ENCODE measurements around the gene OBSCN. TPM values are rescaled to one million over a fixed set of nuclear protein-coding genes. Genes with fewer than 3 reads are reported as not detected.

OBSCN gene
- total and polyA plus RNA-seq, 2 donors (not counting 3 experiments of a cell fraction or from before 2014, with no cell fraction given) = 1.5 to 2.9 TPM

- TF ChIP-seq FOS (IDR thresholded peaks at IDR 0.05; ENCODE audit: borderline replicate concordance, insufficient read depth, low read length) (no peak), POLR2AphosphoS5 (IDR thresholded peaks at IDR 0.05; ENCODE audit: insufficient read depth, low read depth, low read length) (no peak), JUN (IDR thresholded peaks at IDR 0.05; ENCODE audit: borderline replicate concordance, insufficient read depth, insufficient read length, low read depth) (no peak), GATA2 (IDR thresholded peaks at IDR 0.05; ENCODE audit: insufficient read depth, insufficient read length, low read depth, low read length) (no peak), EZH2 (IDR thresholded peaks at IDR 0.05; ENCODE audit: borderline replicate concordance, low read depth, low read length, severe bottlenecking) (no peak), POLR2A (IDR thresholded peaks at IDR 0.05; ENCODE audit: low read depth, low read length) (no peak), MAX (IDR thresholded peaks at IDR 0.05; ENCODE audit: insufficient read depth, insufficient read length) (no peak), CTCF (IDR thresholded peaks at IDR 0.05; ENCODE audit: extremely low read depth in 1 of 2, insufficient read depth in 1 of 2, low read depth in 1 of 2, low read length in 2 of 2) (no peak), MYC (IDR thresholded peaks at IDR 0.05; ENCODE audit: low read depth, low read length) (no peak)
- intact Hi-C loops (cut with micrococcal nuclease) (no loop called here), dilution Hi-C loops (cut with MboI; ENCODE audit: extremely low pct_ligation_motif_present, low sequenced_read_pairs) (no loop called here)
- FAIRE-seq (no peak), DNase-seq (ENCODE audit: low read depth, low spot score) (no peak)
- Histone ChIP-seq H3K27me3 (ENCODE audit: control insufficient read depth in 2 of 2, insufficient read depth in 2 of 2, low read length in 2 of 2) (no peaks in the 10 kb centered on the region), H3K36me3 (ENCODE audit: control insufficient read depth in 2 of 2, extremely low read depth in 1 of 2, insufficient read depth in 2 of 2, low read length in 2 of 2) (peaks cover 2 to 21% of the 10 kb centered on the region in 2 experiments), H3K9me1 (replicated peaks; ENCODE audit: control insufficient read depth, extremely low read depth, insufficient read depth, low read length) (no peaks in the 10 kb centered on the region), H3K27ac (ENCODE audit: insufficient read depth, low read depth, low read length) (no peak overlapping the region), H3K9ac (replicated peaks; ENCODE audit: extremely low read depth, insufficient read depth, low read length) (no peak overlapping the region), H2AFZ (ENCODE audit: low read depth, low read length) (no peak overlapping the region), H4K20me1 (replicated peaks; ENCODE audit: control insufficient read depth, extremely low read depth, insufficient read depth, low read length) (no peaks in the 10 kb centered on the region), H3K79me2 (ENCODE audit: control insufficient read depth, insufficient read depth, low read length) (no peaks in the 10 kb centered on the region), H3K4me1 (ENCODE audit: control insufficient read depth, extremely low read depth, insufficient read depth, low read length) (peaks cover 5% of the 10 kb centered on the region), H3K4me2 (ENCODE audit: insufficient read depth, low read length) (no peak overlapping the region), H3K9me3 (replicated peaks; ENCODE audit: control insufficient read depth, insufficient read depth, low read length) (no peaks in the 10 kb centered on the region), H3K4me3 (replicated peaks in 1 of 3; ENCODE audit: insufficient read depth in 1 of 3, low read depth in 1 of 3, low read length in 3 of 3) (no peak overlapping the region)
- ChIA-PET POLR2A (no interaction called here), CTCF (interaction anchor here (1.0 to 3.0 kb wide), 5 partner anchors 10 to 396 kb away, joined by 3 to 42 read pairs (median 5); partner anchors contain the start of gene TRIM11)
- BruUV-seq (replicated peaks) = no TSS peak
Measured at GRCh38 chr1:228394571-228395394, 186.9 kb downstream of the OBSCN start.
